ENCODE data around the gene GFRA3.

The GFRA3 gene

GRCh38 chr5:138216799-138217198 lies 57.6 kb downstream of the GFRA3 start:
- peaks cover 2% of the 10 kb centered on the region; the same call in 1 of the 2 replicates for H3F3A ChIP-seq (ENCODE audit: control insufficient read depth, insufficient read depth)

GRCh38 chr5:138213161-138214029 lies 61.0 kb downstream of the GFRA3 start, which contains the start of gene CDC23:
Gene CDC23, minus strand, starts transcription at chr5:138213323. Its CDS starts 11 bp downstream, at chr5:138213312.
- peaks cover 2% of the 10 kb centered on the region; the same call in 1 of the 2 replicates for H3F3A ChIP-seq (ENCODE audit: control insufficient read depth, insufficient read depth)
- no peaks in the 10 kb centered on the region for H3K9me3 ChIP-seq (ENCODE audit: control insufficient read depth, insufficient read depth, low read length)
- no peaks in the 10 kb centered on the region for H3K9me2 ChIP-seq (replicated peaks; ENCODE audit: control insufficient read depth, low read length)
- peaks cover 23% of the 10 kb centered on the region for H3K36me3 ChIP-seq (ENCODE audit: control insufficient read depth, low read length)
- no peaks in the 10 kb centered on the region for H3K27me3 ChIP-seq (ENCODE audit: control insufficient read depth, low read length)
- H3K27ac ChIP-seq (ENCODE audit: low read depth, low read length): peak within 1 kb of the TSS; percentile 51
- H3K4me3 ChIP-seq (ENCODE audit: low read length): peak within 1 kb of the TSS; percentile 95
- peaks cover 18% of the 10 kb centered on the region for H3K4me1 ChIP-seq (ENCODE audit: control insufficient read depth, low read length)
- no peak for TF ChIP-seq CTCF (IDR thresholded peaks at IDR 0.05; ENCODE audit: low read depth, low read length, poor library complexity, severe bottlenecking)
- TF ChIP-seq EZH2phosphoT487 (IDR thresholded peaks at IDR 0.05; ENCODE audit: borderline replicate concordance, low read length): no peak
- H3K4me2 ChIP-seq (ENCODE audit: low read length): peak within 1 kb of the TSS; percentile 74
- no peaks in the 10 kb centered on the region for H4K20me1 ChIP-seq (ENCODE audit: control insufficient read depth, insufficient read depth, low read depth, low read length)
- H3K79me2 ChIP-seq (ENCODE audit: control insufficient read depth, low read length): peaks cover 48% of the 10 kb centered on the region

More at GRCh38 chr5:138216799-138217198, 57.6 kb downstream of the GFRA3 start:
- Histone ChIP-seq H3K27ac (ENCODE audit: low read depth, low read length) (no peak overlapping the region), H3K4me3 (ENCODE audit: low read length) (no peak overlapping the region), H4K20me1 (ENCODE audit: control insufficient read depth, insufficient read depth, low read depth, low read length) (no peaks in the 10 kb centered on the region), H3K36me3 (ENCODE audit: control insufficient read depth, low read length) (peaks cover 6% of the 10 kb centered on the region; the same call in 1 of the 2 replicates), H3K4me1 (ENCODE audit: control insufficient read depth, low read length) (peaks cover 15% of the 10 kb centered on the region), H3K79me2 (ENCODE audit: control insufficient read depth, low read length) (peaks cover 14% of the 10 kb centered on the region), H3K9me3 (ENCODE audit: control insufficient read depth, insufficient read depth, low read length) (no peaks in the 10 kb centered on the region), H3K9me2 (replicated peaks; ENCODE audit: control insufficient read depth, low read length) (no peaks in the 10 kb centered on the region), H3K27me3 (ENCODE audit: control insufficient read depth, low read length) (no peaks in the 10 kb centered on the region), H3K4me2 (ENCODE audit: low read length) (no peak overlapping the region)
- TF ChIP-seq EZH2phosphoT487 (IDR thresholded peaks at IDR 0.05; ENCODE audit: borderline replicate concordance, low read length): no peak
- TF ChIP-seq CTCF (IDR thresholded peaks at IDR 0.05; ENCODE audit: low read depth, low read length, poor library complexity, severe bottlenecking): no peak

- peak overlapping the region; percentile 74 for H3K4me2 ChIP-seq (ENCODE audit: low read length)
- no peaks in the 10 kb centered on the region for H3K9me2 ChIP-seq (replicated peaks; ENCODE audit: control insufficient read depth, low read length)
- peaks cover 54% of the 10 kb centered on the region for H3K79me2 ChIP-seq (ENCODE audit: control insufficient read depth, low read length)
- no peaks in the 10 kb centered on the region for H3K27me3 ChIP-seq (ENCODE audit: control insufficient read depth, low read length)
- TF ChIP-seq CTCF (IDR thresholded peaks at IDR 0.05; ENCODE audit: low read depth, low read length, poor library complexity, severe bottlenecking): no peak
- no peak for TF ChIP-seq EZH2phosphoT487 (IDR thresholded peaks at IDR 0.05; ENCODE audit: borderline replicate concordance, low read length)
- no peaks in the 10 kb centered on the region for H4K20me1 ChIP-seq (ENCODE audit: control insufficient read depth, insufficient read depth, low read depth, low read length)
- H3K4me3 ChIP-seq (ENCODE audit: low read length): peak overlapping the region; percentile 95
- peaks cover 28% of the 10 kb centered on the region for H3K36me3 ChIP-seq (ENCODE audit: control insufficient read depth, low read length)
- H3K4me1 ChIP-seq (ENCODE audit: control insufficient read depth, low read length): peaks cover 18% of the 10 kb centered on the region
- H3F3A ChIP-seq (ENCODE audit: control insufficient read depth, insufficient read depth): peaks cover 2% of the 10 kb centered on the region; the same call in 1 of the 2 replicates
- H3K27ac ChIP-seq (ENCODE audit: low read depth, low read length): peak overlapping the region; percentile 25
- no peaks in the 10 kb centered on the region for H3K9me3 ChIP-seq (ENCODE audit: control insufficient read depth, insufficient read depth, low read length)
These were observed 61.6 kb downstream of the GFRA3 start for GRCh38 chr5:138212828-138213160.
